Endothelial cell of umbilical vein (primary cell): ENCODE data around the gene ICAM5. TPM values are rescaled to one million over a fixed set of nuclear protein-coding genes. Genes with fewer than 3 reads are reported as not detected.
A peak's percentile ranks its signal among the peaks of the same experiment; 100 is the strongest.

Experiments
- BruUV-seq: library from RNA; stranded (reverse); fragments of 400-500 nt; replicated peaks from 2 replicates; lab custom pipeline; 2021; lab: Mats Ljungman, UMichigan
- CTCF ChIA-PET: fragments of 300-600, 350-600 bp; sonication (Branson Sonifier 250); formaldehyde crosslinking; loops from one replicate; lab custom pipeline; 2021; ENCODE audit warnings: antibody characterized with exemption, inconsistent platforms; lab: Charles Lee
- POLR2A ChIA-PET: fragments of 300-600, 350-600 bp; sonication (Branson Sonifier 250); formaldehyde crosslinking; loops from one replicate; lab custom pipeline; 2021; ENCODE audit warnings: antibody characterized with exemption, inconsistent platforms; lab: Charles Lee
- DNase-seq: peaks from one replicate; pipeline ENCODE4 v3.0.0-alpha.2; 2011; ENCODE audit warnings: low read depth, low spot score
- FAIRE-seq: peaks from 2 replicates; lab custom pipeline; 2011; peaks lifted over from hg19 to GRCh38; lab: Jason Lieb, UNC
- H2AFZ ChIP-seq: 2 replicates; pipeline ENCODE4 v1.6.0; 2012; ENCODE audit warnings: low read depth, low read length, control low read depth, inconsistent platforms
- H3K27ac ChIP-seq: 2 replicates; pipeline ENCODE4 v1.5.1; 2011; ENCODE audit warnings: low read depth, mild to moderate bottlenecking, control low read depth, low read length, moderate library complexity; ENCODE audit not compliant: insufficient read depth
- H3K27me3 ChIP-seq, 2 experiments: 2 replicates each; pipeline versions ENCODE4 v1.6.0 to v1.6.1; 2011; ENCODE audit warnings: low read length in 2 of 2, mixed read lengths in 1 of 2; ENCODE audit not compliant: control insufficient read depth in 2 of 2, insufficient read depth in 2 of 2
- H3K36me3 ChIP-seq, 2 experiments: 2 replicates in 1 of 2; 3 replicates in 1 of 2; pipeline ENCODE4 v1.5.1; 2011; ENCODE audit warnings: low read length in 2 of 2, mild to moderate bottlenecking in 1 of 2, moderate library complexity in 1 of 2; ENCODE audit not compliant: control insufficient read depth in 2 of 2, insufficient read depth in 2 of 2; ENCODE audit errors: extremely low read depth in 1 of 2
- H3K4me1 ChIP-seq: 3 replicates; pipeline ENCODE4 v1.5.1; 2011; ENCODE audit warnings: mild to moderate bottlenecking, low read length; ENCODE audit not compliant: control insufficient read depth, insufficient read depth; ENCODE audit errors: extremely low read depth
- H3K4me2 ChIP-seq: 2 replicates; pipeline ENCODE4 v1.6.1; 2011; ENCODE audit warnings: low read length, control low read depth, mixed read lengths; ENCODE audit not compliant: insufficient read depth
- H3K4me3 ChIP-seq, 3 experiments: fragments of 200-600 bp in 1 of 3; sonication (generic), shearing (Covaris generic) in 1 of 3; replicated peaks in 1 of 3; 2 replicates each; pipeline ENCODE4 v1.5.1; 2011 to 2016; ENCODE audit warnings: control low read depth in 3 of 3, low read length in 3 of 3, mild to moderate bottlenecking in 2 of 3, inconsistent platforms in 1 of 3, low read depth in 1 of 3, moderate library complexity in 1 of 3; ENCODE audit not compliant: insufficient read depth in 1 of 3
- H3K79me2 ChIP-seq: 2 replicates; pipeline ENCODE4 v1.6.0; 2012; ENCODE audit warnings: low read length, inconsistent platforms; ENCODE audit not compliant: control insufficient read depth, insufficient read depth
- H3K9ac ChIP-seq: replicated peaks from 2 replicates; pipeline ENCODE3; 2011; ENCODE audit warnings: low read length, control low read depth; ENCODE audit not compliant: insufficient read depth; ENCODE audit errors: extremely low read depth
- H3K9me1 ChIP-seq: replicated peaks from 3 replicates; pipeline ENCODE4 v1.6.0; 2011; ENCODE audit warnings: mild to moderate bottlenecking, low read length; ENCODE audit not compliant: control insufficient read depth, insufficient read depth; ENCODE audit errors: extremely low read depth
- H3K9me3 ChIP-seq: replicated peaks from 2 replicates; pipeline ENCODE4 v1.5.1; 2012; ENCODE audit warnings: low read length, inconsistent platforms; ENCODE audit not compliant: control insufficient read depth, insufficient read depth
- H4K20me1 ChIP-seq: replicated peaks from 2 replicates; pipeline ENCODE3; 2011; ENCODE audit warnings: mild to moderate bottlenecking, low read length; ENCODE audit not compliant: control insufficient read depth, insufficient read depth; ENCODE audit errors: extremely low read depth
- CTCF ChIP-seq, 2 donors: IDR thresholded peaks; 1 replicate in 1 of 2; 2 replicates in 1 of 2; pipeline ENCODE4 v1.5.1; 2011; ENCODE audit warnings: low read length in 2 of 2, mild to moderate bottlenecking in 2 of 2, moderate library complexity in 2 of 2, control low read depth in 1 of 2, inconsistent platforms in 1 of 2, low read depth in 1 of 2; ENCODE audit not compliant: insufficient read depth in 1 of 2; ENCODE audit errors: extremely low read depth in 1 of 2
- EZH2 ChIP-seq: IDR thresholded peaks from 2 replicates; pipeline ENCODE4 v1.6.1; 2012; ENCODE audit warnings: borderline replicate concordance, low read depth, mild to moderate bottlenecking, moderate library complexity, low read length, inconsistent platforms; ENCODE audit not compliant: severe bottlenecking
- FOS ChIP-seq: IDR thresholded peaks from 2 replicates; pipeline ENCODE4 v1.6.1; 2011; ENCODE audit warnings: mild to moderate bottlenecking, low read length, moderate library complexity, borderline replicate concordance; ENCODE audit not compliant: insufficient read depth
- GATA2 ChIP-seq: IDR thresholded peaks from 2 replicates; pipeline ENCODE4 v1.7.0; 2011; ENCODE audit warnings: low read depth, mild to moderate bottlenecking, moderate library complexity, mixed read lengths, low read length; ENCODE audit not compliant: insufficient read length, insufficient read depth
- JUN ChIP-seq: IDR thresholded peaks from 2 replicates; pipeline ENCODE4 v1.6.1; 2011; ENCODE audit warnings: borderline replicate concordance, low read depth; ENCODE audit not compliant: insufficient read length, insufficient read depth
- MAX ChIP-seq: IDR thresholded peaks from 2 replicates; pipeline ENCODE4 v1.6.1; 2011; ENCODE audit not compliant: insufficient read depth, insufficient read length
- MYC ChIP-seq: IDR thresholded peaks from one replicate; pipeline ENCODE4 v1.6.1; 2011; ENCODE audit warnings: mild to moderate bottlenecking, low read depth, low read length
- POLR2A ChIP-seq: IDR thresholded peaks from 2 replicates; pipeline ENCODE4 v1.6.1; 2012; ENCODE audit warnings: low read depth, mild to moderate bottlenecking, control low read depth, low read length
- POLR2AphosphoS5 ChIP-seq: IDR thresholded peaks from 2 replicates; pipeline ENCODE4 v1.6.1; 2012; ENCODE audit warnings: low read depth, mild to moderate bottlenecking, control low read depth, low read length, moderate library complexity; ENCODE audit not compliant: insufficient read depth
- dilution Hi-C: fragments of 300-500 bp; cut with MboI; formaldehyde crosslinking; loops from one replicate; pipeline ENCODE4 v1.15.0; 2019; ENCODE audit warnings: low sequenced_read_pairs; ENCODE audit not compliant: extremely low pct_ligation_motif_present
- intact Hi-C: fragments of 100-400 bp; cut with micrococcal nuclease; formaldehyde crosslinking; loops from one replicate; pipeline ENCODE4 v1.10.0; 2022
- polyA plus RNA-seq, 4 experiments: library from polyadenylated mRNA; depleted of rRNA in 3 of 4; stranded (reverse) in 3 of 4; unstranded in 1 of 4; fragments of >200 nt; gene quantifications; 2 replicates each; pipeline versions ENCODE4 v1.2.1 to v1.2.3, GENCODE V29; 2011 to 2012; ENCODE audit warnings: missing spikeins in 1 of 4
- total RNA-seq: library from RNA; stranded (reverse); gene quantifications from 2 replicates; pipeline ENCODE4 v1.2.3, GENCODE V29; 2021

ICAM5 gene
- total and polyA plus RNA-seq, 2 donors (not counting 3 experiments of a cell fraction or from before 2014, with no cell fraction given) = 0.10 to 0.40 TPM

- H3K79me2 ChIP-seq = peaks cover 23% of the 10 kb centered on the region
- BruUV-seq = TSS peak; percentile 51
- H3K4me2 ChIP-seq = peak overlapping the region; percentile 64
- H3K9me3 ChIP-seq = no peaks in the 10 kb centered on the region
- intact Hi-C loops = loop anchor here (1.0 to 5.0 kb wide), 5 partner anchors 17 to 82 kb away; partner anchors contain the start of genes FDX2, MRPL4 and TYK2
- peak overlapping the region; percentile 46 for H2AFZ ChIP-seq
- POLR2A ChIA-PET = interaction anchor here (0.5 to 2.2 kb wide), 9 partner anchors 11 to 228 kb away, joined by 3 to 13 read pairs (median 4); partner anchors contain the start of genes ICAM1, PPAN and TYK2
- DNase-seq = no peak
- dilution Hi-C loops = no loop called here
- H3K9me1 ChIP-seq = no peaks in the 10 kb centered on the region
- TF ChIP-seq FOS (no peak), CTCF (IDR thresholded peaks at IDR 0.05; ENCODE audit: extremely low read depth in 1 of 2, insufficient read depth in 1 of 2, low read depth in 1 of 2, low read length in 2 of 2) (no peak), JUN (no peak), MYC (no peak), EZH2 (no peak), MAX (no peak), POLR2AphosphoS5 (no peak), GATA2 (no peak), POLR2A (no peak)
- no peak overlapping the region for H3K9ac ChIP-seq
- peaks cover 3 to 8% of the 10 kb centered on the region in 2 experiments for H3K36me3 ChIP-seq
- no peaks in the 10 kb centered on the region for H4K20me1 ChIP-seq
- FAIRE-seq = no peak
- H3K4me1 ChIP-seq = peaks cover 16% of the 10 kb centered on the region
- no peak overlapping the region for H3K27ac ChIP-seq
- H3K4me3 ChIP-seq = peak overlapping the region; percentile 8 to 71 (median 31)
- no peaks in the 10 kb centered on the region for H3K27me3 ChIP-seq
- CTCF ChIA-PET = interaction anchor here (0.6 to 3.5 kb wide), 16 partner anchors 10 to 84 kb away, joined by 3 to 23 read pairs (median 4); partner anchors contain the start of genes CDC37, ICAM1 and TYK2
Observed at GRCh38 chr19:10333758-10334587, 44.2 kb downstream of the ICAM5 start.
